K562 (cell line): ENCODE results near the gene ANKRD34A. TPM values are rescaled to one million over a fixed set of nuclear protein-coding genes. Genes with fewer than 3 reads are reported as not detected.

Source experiments
- ATF1 ChIP-seq, 2 experiments: fragments of 450-650 bp in 1 of 2; IDR thresholded peaks; 2 replicates each; pipeline ENCODE4 v1.6.1; 2016; ENCODE audit warnings: missing compliant biosample characterization in 1 of 2, missing genetic modification characterization in 1 of 2
- EHMT2 ChIP-seq: fragments of 450-650 bp; IDR thresholded peaks from 2 replicates; pipeline ENCODE4 v1.6.1; 2018; ENCODE audit warnings: antibody characterized with exemption
- KAT7 ChIP-seq: sonication (generic); formaldehyde crosslinking; IDR thresholded peaks from 2 replicates; pipeline ENCODE4 v1.8.0; 2022; ENCODE audit warnings: missing genetic modification reagents, mild to moderate bottlenecking, borderline replicate concordance
- KAT8 ChIP-seq: fragments of 450-650 bp; IDR thresholded peaks from 2 replicates; pipeline ENCODE4 v1.6.1; 2016; ENCODE audit warnings: low read depth, mild to moderate bottlenecking
- MTA1 ChIP-seq: fragments of 450-650 bp; IDR thresholded peaks from 2 replicates; pipeline ENCODE4 v1.6.1; 2017; ENCODE audit warnings: borderline replicate concordance
- NFYB ChIP-seq: IDR thresholded peaks from 2 replicates; pipeline ENCODE4 v1.6.1; 2011; ENCODE audit warnings: mild to moderate bottlenecking, moderate library complexity; ENCODE audit not compliant: insufficient read length; ENCODE audit errors: extremely low read depth
- RAD51 ChIP-seq: fragments of 450-650 bp; IDR thresholded peaks from 2 replicates; pipeline ENCODE4 v1.7.1; 2016; ENCODE audit warnings: low read depth, mild to moderate bottlenecking, borderline replicate concordance
- TCF7 ChIP-seq: sonication (generic); IDR thresholded peaks from 2 replicates; pipeline ENCODE4 v1.6.1; 2016; ENCODE audit warnings: antibody characterized with exemption, borderline replicate concordance
- TRIM28 ChIP-seq: fragments of 450-650 bp; IDR thresholded peaks from 2 replicates; pipeline ENCODE4 v1.6.1; 2017
- ZKSCAN8 ChIP-seq: fragments of 200-800 bp; sonication (Bioruptor generic); IDR thresholded peaks from 2 replicates; pipeline ENCODE4 v1.6.1; 2016; ENCODE audit warnings: missing genetic modification characterization, missing compliant biosample characterization
- ZNF175 ChIP-seq: fragments of 200-800 bp; sonication (Bioruptor generic); IDR thresholded peaks from 2 replicates; pipeline ENCODE4 v1.6.1; 2016; ENCODE audit warnings: low read depth, mild to moderate bottlenecking, missing genetic modification characterization, missing compliant biosample characterization
- ZSCAN32 ChIP-seq: fragments of 450-650 bp; formaldehyde crosslinking; IDR thresholded peaks from 2 replicates; pipeline ENCODE4 v1.4.0; 2020; ENCODE audit warnings: mild to moderate bottlenecking, moderate library complexity
- polyA plus RNA-seq, 8 experiments: library from polyadenylated mRNA; depleted of rRNA in 4 of 8; stranded (reverse) in 5 of 8; unstranded in 3 of 8; fragments of >200 nt; fragmentation: Nextera tagmentation in 2 of 8; fragmentation: Illumina TruSeq in 1 of 8; extraction: Ambion mirVana in 2 of 8; extraction: Trizol in 1 of 8; gene quantifications; 2 replicates each; pipeline versions ENCODE4 v1.2.1 to v1.2.3, GENCODE V29; 2011 to 2014; ENCODE audit warnings: inconsistent platforms in 1 of 8, missing spikeins in 1 of 8
- total RNA-seq, 7 experiments: library from RNA; depleted of rRNA in 6 of 7; stranded (reverse); fragments of >200 nt in 6 of 7; fragmentation: Illumina TruSeq in 2 of 7; extraction: Trizol in 2 of 7; gene quantifications; 2 replicates each; pipeline versions ENCODE4 v1.2.1 to v1.2.3, GENCODE V29; 2011 to 2021; ENCODE audit warnings: low replicate concordance in 1 of 7
- TF ChIP-seq, protein P1 (sequence below): fragments of 250-450 bp; sonication (Bioruptor Pico); IDR thresholded peaks from 2 replicates; pipeline ENCODE4 v1.5.0; 2021
- TF ChIP-seq, protein P2 (sequence below): fragments of 450-650 bp; IDR thresholded peaks from 2 replicates; pipeline ENCODE4 v1.6.1; 2016; ENCODE audit warnings: low read depth
- TF ChIP-seq, protein P3 (sequence below): sonication (generic); formaldehyde crosslinking; IDR thresholded peaks from 2 replicates; pipeline ENCODE4 v1.9.0; 2022; ENCODE audit warnings: mild to moderate bottlenecking, missing genetic modification reagents
- TF ChIP-seq, protein P4 (sequence below), 2 experiments: IDR thresholded peaks; 2 replicates each; pipeline ENCODE4 v1.6.1; 2011; ENCODE audit warnings: borderline replicate concordance in 1 of 2, control low read depth in 1 of 2, low read depth in 1 of 2, low read length in 1 of 2, mild to moderate bottlenecking in 1 of 2, mixed read lengths in 1 of 2, moderate library complexity in 1 of 2; ENCODE audit not compliant: insufficient read depth in 1 of 2, insufficient read length in 1 of 2, poor library complexity in 1 of 2, severe bottlenecking in 1 of 2; ENCODE audit errors: extremely low read depth in 1 of 2

ANKRD34A gene
- total and polyA plus RNA-seq, 9 of the 15 experiments (the other 6 are each of a cell fraction or from before 2014, with no cell fraction given): 0.06 to 1.6 (median 0.43) TPM

DNA sequence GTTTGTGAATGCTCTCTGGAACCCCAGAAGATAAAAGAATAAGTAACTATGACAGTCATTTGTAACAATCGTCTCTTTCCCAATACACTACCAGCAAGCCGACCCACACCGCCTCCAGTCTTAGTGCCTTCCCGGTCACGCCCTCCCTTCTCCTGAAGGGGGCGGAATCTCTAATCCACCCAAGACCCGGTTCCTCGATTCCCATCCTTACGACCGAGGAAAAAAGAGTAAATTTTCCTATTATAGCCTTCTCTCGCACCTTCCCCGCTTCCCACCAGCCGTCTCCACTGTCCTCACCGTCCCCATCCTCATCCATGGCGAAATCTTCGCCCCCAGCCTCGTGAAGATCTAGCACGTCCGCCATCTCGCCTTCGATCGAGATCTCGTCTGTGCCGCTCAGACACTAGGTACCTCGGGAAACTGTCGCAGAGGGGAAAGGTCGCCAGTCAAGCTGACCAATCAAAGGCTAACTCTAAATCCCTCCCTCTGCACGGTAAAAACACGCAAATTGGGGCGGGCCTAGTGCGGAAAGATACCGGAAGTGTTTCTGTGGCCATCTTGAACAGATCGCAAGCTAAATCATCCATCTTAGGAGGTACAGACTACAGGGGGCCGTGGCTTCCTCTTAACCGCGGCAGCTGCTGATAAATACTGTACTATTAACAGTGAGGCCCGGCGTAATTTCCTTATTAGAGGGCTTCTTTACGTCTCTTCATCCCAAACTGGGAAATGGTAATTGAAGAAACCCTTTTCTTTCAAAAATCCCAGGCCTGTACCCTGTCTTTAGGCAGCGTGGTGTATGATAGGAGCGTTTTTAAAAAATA is 37.1 kb downstream of the ANKRD34A start, which contains the start of gene RBM8A (continued):
- TF ChIP-seq, protein P1, sequence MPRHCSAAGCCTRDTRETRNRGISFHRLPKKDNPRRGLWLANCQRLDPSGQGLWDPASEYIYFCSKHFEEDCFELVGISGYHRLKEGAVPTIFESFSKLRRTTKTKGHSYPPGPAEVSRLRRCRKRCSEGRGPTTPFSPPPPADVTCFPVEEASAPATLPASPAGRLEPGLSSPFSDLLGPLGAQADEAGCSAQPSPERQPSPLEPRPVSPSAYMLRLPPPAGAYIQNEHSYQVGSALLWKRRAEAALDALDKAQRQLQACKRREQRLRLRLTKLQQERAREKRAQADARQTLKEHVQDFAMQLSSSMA (CRISPR knock-in tag): peak; percentile 68; the same call in 1 of the 2 replicates
- TF ChIP-seq TRIM28 (peak; percentile 76), RAD51 (0 out of 2 replicates have a peak, but pooled peaks have one; percentile 31), EHMT2 (peak; percentile 61; the same call in 1 of the 2 replicates), KAT8 (peak; percentile 98), ZSCAN32 (CRISPR knock-in tag) (no peak), MTA1 (peak; percentile 97), NFYB (peak; percentile 49), ATF1 (CRISPR knock-in tag; IDR thresholded peaks at IDR 0.05) (no peak), ATF1 (tag; IDR thresholded peaks at IDR 0.05) (peak; percentile 97), KAT7 (peak; percentile 40; the same call in 1 of the 2 replicates), ZNF175 (CRISPR knock-in tag) (peak; percentile 69; the same call in 1 of the 2 replicates), ZKSCAN8 (CRISPR knock-in tag) (0 out of 2 replicates have a peak, but pooled peaks have one; percentile 8), TCF7 (0 out of 2 replicates have a peak, but pooled peaks have one; percentile 31)
- TF ChIP-seq, protein P2, sequence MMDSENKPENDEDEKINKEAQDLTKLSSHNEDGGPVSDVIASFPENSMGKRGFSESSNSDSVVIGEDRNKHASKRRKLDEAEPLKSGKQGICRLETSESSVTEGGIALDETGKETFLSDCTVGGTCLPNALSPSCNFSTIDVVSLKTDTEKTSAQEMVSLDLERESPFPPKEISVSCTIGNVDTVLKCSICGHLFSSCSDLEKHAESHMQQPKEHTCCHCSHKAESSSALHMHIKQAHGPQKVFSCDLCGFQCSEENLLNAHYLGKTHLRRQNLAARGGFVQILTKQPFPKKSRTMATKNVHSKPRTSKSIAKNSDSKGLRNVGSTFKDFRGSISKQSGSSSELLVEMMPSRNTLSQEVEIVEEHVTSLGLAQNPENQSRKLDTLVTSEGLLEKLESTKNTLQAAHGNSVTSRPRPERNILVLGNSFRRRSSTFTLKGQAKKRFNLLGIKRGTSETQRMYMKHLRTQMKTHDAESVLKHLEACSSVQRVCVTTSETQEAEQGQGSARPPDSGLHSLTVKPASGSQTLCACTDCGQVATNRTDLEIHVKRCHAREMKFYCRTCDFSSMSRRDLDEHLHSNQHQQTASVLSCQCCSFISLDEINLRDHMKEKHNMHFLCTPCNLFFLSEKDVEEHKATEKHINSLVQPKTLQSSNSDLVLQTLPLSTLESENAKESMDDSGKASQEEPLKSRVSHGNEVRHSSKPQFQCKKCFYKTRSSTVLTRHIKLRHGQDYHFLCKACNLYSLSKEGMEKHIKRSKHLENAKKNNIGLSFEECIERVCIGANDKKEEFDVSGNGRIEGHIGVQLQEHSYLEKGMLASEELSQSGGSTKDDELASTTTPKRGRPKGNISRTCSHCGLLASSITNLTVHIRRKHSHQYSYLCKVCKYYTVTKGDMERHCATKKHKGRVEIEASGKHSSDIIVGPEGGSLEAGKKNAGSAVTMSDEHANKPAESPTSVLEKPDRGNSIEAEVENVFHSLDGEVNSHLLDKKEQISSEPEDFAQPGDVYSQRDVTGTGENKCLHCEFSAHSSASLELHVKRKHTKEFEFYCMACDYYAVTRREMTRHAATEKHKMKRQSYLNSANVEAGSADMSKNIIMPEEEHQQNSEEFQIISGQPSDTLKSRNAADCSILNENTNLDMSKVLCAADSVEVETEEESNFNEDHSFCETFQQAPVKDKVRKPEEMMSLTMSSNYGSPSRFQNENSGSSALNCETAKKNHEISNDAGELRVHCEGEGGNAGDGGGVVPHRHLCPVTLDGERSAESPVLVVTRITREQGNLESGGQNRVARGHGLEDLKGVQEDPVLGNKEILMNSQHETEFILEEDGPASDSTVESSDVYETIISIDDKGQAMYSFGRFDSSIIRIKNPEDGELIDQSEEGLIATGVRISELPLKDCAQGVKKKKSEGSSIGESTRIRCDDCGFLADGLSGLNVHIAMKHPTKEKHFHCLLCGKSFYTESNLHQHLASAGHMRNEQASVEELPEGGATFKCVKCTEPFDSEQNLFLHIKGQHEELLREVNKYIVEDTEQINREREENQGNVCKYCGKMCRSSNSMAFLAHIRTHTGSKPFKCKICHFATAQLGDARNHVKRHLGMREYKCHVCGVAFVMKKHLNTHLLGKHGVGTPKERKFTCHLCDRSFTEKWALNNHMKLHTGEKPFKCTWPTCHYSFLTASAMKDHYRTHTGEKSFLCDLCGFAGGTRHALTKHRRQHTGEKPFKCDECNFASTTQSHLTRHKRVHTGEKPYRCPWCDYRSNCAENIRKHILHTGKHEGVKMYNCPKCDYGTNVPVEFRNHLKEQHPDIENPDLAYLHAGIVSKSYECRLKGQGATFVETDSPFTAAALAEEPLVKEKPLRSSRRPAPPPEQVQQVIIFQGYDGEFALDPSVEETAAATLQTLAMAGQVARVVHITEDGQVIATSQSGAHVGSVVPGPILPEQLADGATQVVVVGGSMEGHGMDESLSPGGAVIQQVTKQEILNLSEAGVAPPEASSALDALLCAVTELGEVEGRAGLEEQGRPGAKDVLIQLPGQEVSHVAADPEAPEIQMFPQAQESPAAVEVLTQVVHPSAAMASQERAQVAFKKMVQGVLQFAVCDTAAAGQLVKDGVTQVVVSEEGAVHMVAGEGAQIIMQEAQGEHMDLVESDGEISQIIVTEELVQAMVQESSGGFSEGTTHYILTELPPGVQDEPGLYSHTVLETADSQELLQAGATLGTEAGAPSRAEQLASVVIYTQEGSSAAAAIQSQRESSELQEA: peak; percentile 36; the same call in 1 of the 2 replicates
- TF ChIP-seq, protein P3, sequence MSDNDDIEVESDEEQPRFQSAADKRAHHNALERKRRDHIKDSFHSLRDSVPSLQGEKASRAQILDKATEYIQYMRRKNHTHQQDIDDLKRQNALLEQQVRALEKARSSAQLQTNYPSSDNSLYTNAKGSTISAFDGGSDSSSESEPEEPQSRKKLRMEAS (CRISPR knock-in tag): peak; percentile 63; the same call in 1 of the 2 replicates
- TF ChIP-seq, protein P4, sequence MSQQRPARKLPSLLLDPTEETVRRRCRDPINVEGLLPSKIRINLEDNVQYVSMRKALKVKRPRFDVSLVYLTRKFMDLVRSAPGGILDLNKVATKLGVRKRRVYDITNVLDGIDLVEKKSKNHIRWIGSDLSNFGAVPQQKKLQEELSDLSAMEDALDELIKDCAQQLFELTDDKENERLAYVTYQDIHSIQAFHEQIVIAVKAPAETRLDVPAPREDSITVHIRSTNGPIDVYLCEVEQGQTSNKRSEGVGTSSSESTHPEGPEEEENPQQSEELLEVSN (IDR thresholded peaks at IDR 0.05; ENCODE audit: borderline replicate concordance in 1 of 2, extremely low read depth in 1 of 2, insufficient read depth in 1 of 2, insufficient read length in 1 of 2, low read depth in 1 of 2, low read length in 1 of 2, poor library complexity in 1 of 2, severe bottlenecking in 1 of 2): peak; percentile 42 to 61
